ENCODE data around the gene RPL35A.
"Not testable (repeated sequence)": the region's sequence is repeated elsewhere in the genome, so short reads cannot be mapped to it uniquely, and the experiment has no call there.

RPL35A gene
- total RNA-seq = 367 to 669 (median 550) reads per million in 4 experiments

- DNase-seq = peak; percentile 80
Observed at GRCh38 chr3:197949778-197950676, at the start of gene RPL35A. Gene RPL35A (plus strand): TSS chr3:197950190. CDS start chr3:197950968, 778 bp downstream.

GRCh38 chr3:197901626-197902025 lies 48.4 kb upstream of the RPL35A start:
- DNase-seq = no peak

- peak; percentile 53 for DNase-seq
Observed at GRCh38 chr3:197906023-197906849, 43.8 kb upstream of the RPL35A start.

GRCh38 chr3:197906850-197907187 lies 43.2 kb upstream of the RPL35A start:
- no peak for DNase-seq

GRCh38 chr3:197907196-197907595 lies 42.8 kb upstream of the RPL35A start:
- DNase-seq = no peak

- DNase-seq = not testable (repeated sequence)
Observed at GRCh38 chr3:197908550-197908949, 41.4 kb upstream of the RPL35A start.

GRCh38 chr3:197908957-197909701 lies 40.9 kb upstream of the RPL35A start:
- DNase-seq = no peak

GRCh38 chr3:197912741-197913476 lies 37.1 kb upstream of the RPL35A start:
- no peak for DNase-seq

GRCh38 chr3:197913641-197914380 lies 36.2 kb upstream of the RPL35A start:
- DNase-seq = no peak

- not testable (repeated sequence) for DNase-seq
Observed at GRCh38 chr3:197921429-197922275, 28.3 kb upstream of the RPL35A start.

- no peak for DNase-seq
Observed at GRCh38 chr3:197926418-197926817, 23.6 kb upstream of the RPL35A start.

- DNase-seq = not testable (repeated sequence)
Observed at GRCh38 chr3:197927578-197927977, 22.4 kb upstream of the RPL35A start.

- no peak for DNase-seq
Observed at GRCh38 chr3:197936819-197937384, 13.1 kb upstream of the RPL35A start.

- DNase-seq = no peak
Observed at GRCh38 chr3:197940745-197941384, 9.1 kb upstream of the RPL35A start.

- DNase-seq = no peak
Observed at GRCh38 chr3:197942956-197943556, 6.9 kb upstream of the RPL35A start.

- no peak for DNase-seq
Observed at GRCh38 chr3:197949191-197949777, 706 bp upstream of the RPL35A start.

GRCh38 chr3:197950677-197951061 lies 679 bp downstream of the RPL35A start:
- DNase-seq = no peak

GRCh38 chr3:197951392-197951990 lies 1.5 kb downstream of the RPL35A start:
- DNase-seq = no peak

Data from effector CD8-positive, alpha-beta T cell (primary cell).